Stimulated activated naive CD4-positive, alpha-beta T cell (primary cell): ENCODE data around the gene ABCC1.
"Not testable (repeated sequence)": the region's sequence is repeated elsewhere in the genome, so short reads cannot be mapped to it uniquely, and the experiment has no call there.

ENCODE experiments used
- DNase-seq, 6 experiments: peaks; one replicate each; lab custom pipeline; 2025; lab: John Stamatoyannopoulos, UW

Gene ABCC1

DNA sequence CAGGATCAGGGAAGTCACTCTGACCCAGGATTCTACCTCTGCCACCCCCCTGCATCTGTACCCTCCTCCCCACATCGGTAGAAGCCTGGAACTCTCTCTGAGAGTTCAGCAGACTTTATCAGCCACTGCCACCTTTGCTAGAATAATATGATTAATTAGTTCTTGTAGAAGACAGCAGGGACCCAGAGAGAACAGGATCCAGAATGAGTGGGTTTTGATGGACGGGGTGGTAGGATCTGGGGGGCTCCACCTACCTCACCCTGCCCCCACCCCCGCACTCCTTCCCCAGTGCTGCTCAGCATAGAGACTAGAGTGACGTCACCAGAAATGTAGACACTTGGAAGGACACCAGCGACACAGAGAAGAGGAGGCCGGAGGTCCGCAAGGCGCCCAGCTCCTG lies 240.4 kb downstream of the ABCC1 start:
- DNase-seq, result no peak

DNA sequence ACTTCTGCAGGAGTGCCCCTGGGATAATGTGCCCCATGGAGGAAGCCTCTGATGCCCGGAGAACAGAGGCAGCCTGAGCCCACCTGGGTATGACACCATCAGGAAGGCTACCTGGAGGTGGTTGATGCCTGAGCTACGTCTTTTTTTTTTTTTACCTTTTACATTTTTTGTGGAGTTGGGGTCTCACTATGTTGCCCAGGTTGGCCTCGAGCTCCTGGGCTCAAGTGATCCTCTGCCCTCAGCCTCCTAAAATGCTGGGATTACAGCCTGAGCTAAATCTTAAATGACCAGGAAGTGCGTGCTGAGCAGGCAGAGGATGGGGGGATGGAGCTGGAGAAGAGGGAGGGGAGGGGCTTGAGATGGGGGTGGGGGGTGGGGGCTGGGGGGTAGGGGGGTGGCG lies 241.1 kb downstream of the ABCC1 start:
- no peak for DNase-seq

DNA sequence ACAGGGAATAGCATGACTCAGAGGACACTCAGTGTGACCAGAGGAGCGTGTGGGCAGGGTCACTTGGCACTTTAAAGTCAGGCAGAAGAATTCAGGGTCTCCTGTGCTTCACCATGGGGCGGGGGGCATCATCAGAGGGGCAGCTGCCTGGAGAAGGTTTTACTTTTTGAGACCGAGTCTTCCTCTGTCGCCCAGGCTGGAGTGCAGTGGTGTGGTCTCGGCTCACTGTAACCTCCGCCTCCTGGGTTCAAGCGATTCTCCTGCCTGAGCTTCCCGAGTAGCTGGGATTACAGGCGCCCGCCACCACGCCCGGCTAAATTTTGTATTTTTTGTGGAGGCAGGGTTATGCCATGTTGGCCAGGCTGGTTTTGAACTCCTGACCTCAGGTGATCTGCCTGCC lies 241.6 kb downstream of the ABCC1 start:
- DNase-seq, result not testable (repeated sequence)

DNA sequence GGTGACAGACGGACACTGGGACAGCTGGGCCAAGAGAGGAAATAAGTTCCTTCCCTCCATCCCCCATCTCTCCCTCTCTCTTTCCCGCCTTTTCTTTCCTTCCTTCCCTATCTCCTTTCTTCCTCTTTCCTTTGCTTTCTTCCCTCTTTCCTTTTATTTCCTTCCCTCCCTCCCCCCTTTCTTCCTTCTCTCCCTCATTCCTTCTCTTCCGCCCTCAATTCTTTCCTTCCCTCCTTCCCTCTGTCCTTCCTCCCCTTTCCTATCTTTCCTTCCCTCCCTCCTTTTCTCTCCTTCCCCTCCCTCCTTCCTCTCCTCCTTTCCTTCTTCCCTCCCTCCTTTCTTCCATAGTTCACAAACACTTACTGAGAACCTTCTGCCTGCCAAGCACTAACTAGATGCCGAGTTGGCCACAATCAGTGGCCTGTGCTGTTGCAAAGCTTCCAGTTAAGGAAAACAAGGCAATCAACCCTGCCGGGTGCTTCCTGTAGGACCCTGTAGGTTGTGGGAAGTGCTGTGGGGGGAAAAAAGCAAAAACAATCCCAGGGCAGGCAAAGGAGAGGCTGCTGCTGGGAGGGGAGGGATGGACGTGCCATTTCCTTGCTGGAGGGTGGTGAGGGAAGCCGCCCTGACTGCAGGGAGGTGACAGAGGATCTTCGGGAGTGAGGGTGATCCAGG lies 242.2 kb downstream of the ABCC1 start:
- no peak for DNase-seq
